H9 (cell line): ENCODE results near the gene EEF1G. TPM values are rescaled to one million over a fixed set of nuclear protein-coding genes. Genes with fewer than 3 reads are reported as not detected.

Experiments
- DNase-seq: peaks from one replicate; pipeline ENCODE4 v3.0.0-alpha.2; 2017
- H2AFZ ChIP-seq: one replicate; pipeline ENCODE4 v1.6.1; 2013; ENCODE audit warnings: mild to moderate bottlenecking, low read length, control low read depth, moderate library complexity
- H2AK5ac ChIP-seq: 2 replicates; pipeline ENCODE4 v1.6.1; 2013; ENCODE audit warnings: low read length, control low read depth, mixed read lengths; ENCODE audit not compliant: insufficient read length
- H2BK120ac ChIP-seq: one replicate; pipeline ENCODE4 v1.6.1; 2013; ENCODE audit warnings: low read depth, mild to moderate bottlenecking, low read length, control low read depth, inconsistent platforms; ENCODE audit not compliant: poor library complexity, severe bottlenecking
- H2BK12ac ChIP-seq: 2 replicates; pipeline ENCODE4 v1.6.1; 2013; ENCODE audit warnings: low read length, control low read depth, mixed read lengths, low read depth; ENCODE audit not compliant: insufficient read length
- H2BK15ac ChIP-seq: 2 replicates; pipeline ENCODE4 v1.6.1; 2013; ENCODE audit warnings: low read depth, low read length, control low read depth
- H2BK20ac ChIP-seq: one replicate; pipeline ENCODE4 v1.6.1; 2013; ENCODE audit warnings: low read depth, mild to moderate bottlenecking, low read length, control low read depth, inconsistent platforms; ENCODE audit not compliant: poor library complexity, severe bottlenecking
- H2BK5ac ChIP-seq: 2 replicates; pipeline ENCODE4 v1.6.1; 2013; ENCODE audit warnings: low read length, control low read depth, mixed read lengths; ENCODE audit not compliant: insufficient read length
- H3K14ac ChIP-seq: 2 replicates; pipeline ENCODE4 v1.6.1; 2013; ENCODE audit warnings: low read length, control low read depth; ENCODE audit not compliant: insufficient read depth
- H3K18ac ChIP-seq: 2 replicates; pipeline ENCODE4 v1.6.1; 2013; ENCODE audit warnings: low read depth, mild to moderate bottlenecking, mixed read lengths, low read length, control low read depth; ENCODE audit not compliant: insufficient read length
- H3K23ac ChIP-seq: 2 replicates; pipeline ENCODE4 v1.6.1; 2013; ENCODE audit warnings: low read length, control low read depth, mixed read lengths, low read depth; ENCODE audit not compliant: insufficient read length
- H3K23me2 ChIP-seq: 2 replicates; pipeline ENCODE4 v1.6.1; 2013; ENCODE audit warnings: low read depth, mild to moderate bottlenecking, mixed read lengths, low read length, control low read depth; ENCODE audit not compliant: insufficient read length, poor library complexity, severe bottlenecking
- H3K27ac ChIP-seq: 2 replicates; pipeline ENCODE4 v1.5.1; 2013; ENCODE audit warnings: low read length, control low read depth, mixed read lengths, low read depth; ENCODE audit not compliant: insufficient read length
- H3K27me3 ChIP-seq: 2 replicates; pipeline ENCODE4 v1.6.1; 2013; ENCODE audit warnings: low read length, control low read depth, inconsistent platforms; ENCODE audit not compliant: insufficient read depth
- H3K4ac ChIP-seq: 2 replicates; pipeline ENCODE4 v1.6.1; 2013; ENCODE audit warnings: low read depth, mild to moderate bottlenecking, control low read depth, inconsistent platforms, low read length, moderate library complexity
- H3K4me1 ChIP-seq: 2 replicates; pipeline ENCODE4 v1.6.1; 2013; ENCODE audit warnings: low read length, control low read depth, inconsistent platforms; ENCODE audit not compliant: insufficient read depth
- H3K4me2 ChIP-seq: 2 replicates; pipeline ENCODE4 v1.6.1; 2013; ENCODE audit warnings: low read length, control low read depth, mixed read lengths; ENCODE audit not compliant: insufficient read length, insufficient read depth
- H3K56ac ChIP-seq: 2 replicates; pipeline ENCODE4 v1.6.1; 2013; ENCODE audit warnings: low read depth, mild to moderate bottlenecking, mixed read lengths, low read length, control low read depth; ENCODE audit not compliant: insufficient read length
- H3K79me1 ChIP-seq: 2 replicates; pipeline ENCODE4 v1.6.1; 2013; ENCODE audit warnings: low read depth, mild to moderate bottlenecking, moderate library complexity, low read length, control low read depth, inconsistent platforms; ENCODE audit not compliant: insufficient read depth, poor library complexity, severe bottlenecking
- H3K79me2 ChIP-seq: 2 replicates; pipeline ENCODE4 v1.6.1; 2013; ENCODE audit warnings: low read length, control low read depth, inconsistent platforms; ENCODE audit not compliant: insufficient read depth
- H3K9ac ChIP-seq: 2 replicates; pipeline ENCODE4 v1.6.1; 2013; ENCODE audit warnings: low read length, control low read depth, mixed read lengths; ENCODE audit not compliant: insufficient read length; ENCODE audit errors: extremely low read depth
- H3K9me3 ChIP-seq: one replicate; pipeline ENCODE4 v1.6.1; 2013; ENCODE audit warnings: low read depth, low read length, inconsistent platforms; ENCODE audit not compliant: control insufficient read depth
- H3T11ph ChIP-seq: one replicate; pipeline ENCODE4 v1.6.1; 2013; ENCODE audit warnings: mild to moderate bottlenecking, low read length, control low read depth, inconsistent platforms
- H4K20me1 ChIP-seq: one replicate; pipeline ENCODE4 v1.6.1; 2013; ENCODE audit not compliant: control insufficient read depth, insufficient read length, insufficient read depth
- H4K5ac ChIP-seq: 2 replicates; pipeline ENCODE4 v1.6.1; 2013; ENCODE audit warnings: low read depth, mild to moderate bottlenecking, mixed read lengths, low read length, control low read depth; ENCODE audit not compliant: insufficient read length
- H4K8ac ChIP-seq: replicated peaks from 2 replicates; pipeline ENCODE4 v1.6.1; 2013; ENCODE audit warnings: low read length, control low read depth, mixed read lengths, low read depth; ENCODE audit not compliant: insufficient read length
- H4K91ac ChIP-seq: 2 replicates; pipeline ENCODE4 v1.6.1; 2013; ENCODE audit warnings: low read depth, mild to moderate bottlenecking, moderate library complexity, mixed read lengths, low read length, control low read depth; ENCODE audit not compliant: insufficient read length
- H3K27ac Mint-ChIP-seq, 3 experiments: 2 replicates in 2 of 3; 3 replicates in 1 of 3; pipeline ENCODE4 v1.8.0; 2020 to 2021; ENCODE audit warnings: mixed read lengths in 3 of 3, mild to moderate bottlenecking in 1 of 3, moderate library complexity in 1 of 3
- H3K27me3 Mint-ChIP-seq: 2 replicates; pipeline ENCODE4 v1.8.0; 2021; ENCODE audit warnings: low read depth, mild to moderate bottlenecking, moderate library complexity, mixed read lengths
- H3K36me3 Mint-ChIP-seq, 3 experiments: 2 replicates in 2 of 3; 3 replicates in 1 of 3; pipeline ENCODE4 v1.8.0; 2020 to 2021; ENCODE audit warnings: low read depth in 3 of 3, mixed read lengths in 3 of 3; ENCODE audit not compliant: insufficient read depth in 1 of 3
- H3K4me1 Mint-ChIP-seq, 2 experiments: 2 replicates each; pipeline ENCODE4 v1.8.0; 2020; ENCODE audit warnings: mixed read lengths in 2 of 2
- H3K4me3 Mint-ChIP-seq, 2 experiments: 2 replicates in 1 of 2; 3 replicates in 1 of 2; pipeline ENCODE4 v1.8.0; 2020 to 2021; ENCODE audit warnings: mild to moderate bottlenecking in 2 of 2, mixed read lengths in 2 of 2, moderate library complexity in 1 of 2
- H3K9me3 Mint-ChIP-seq, 2 experiments: 2 replicates in 1 of 2; 3 replicates in 1 of 2; pipeline ENCODE4 v1.8.0; 2020; ENCODE audit warnings: mild to moderate bottlenecking in 2 of 2, mixed read lengths in 2 of 2, moderate library complexity in 1 of 2
- CTCF ChIP-seq: fragments of 200-600 bp; sonication (generic); conservative IDR thresholded peaks from 3 replicates; pipeline ENCODE4 v1.8.0; 2021; ENCODE audit warnings: antibody characterized with exemption, mild to moderate bottlenecking
- WGBS: extraction: QIAGEN DNeasy Blood & Tissue Kit; methylation state at CpG from one replicate; pipeline ENCODE4 v1.1.7; 2013; ENCODE audit warnings: missing lambda C conversion rate, low lambda C conversion rate, mixed read lengths; ENCODE audit not compliant: insufficient read length; ENCODE audit errors: extremely low coverage; 5-methylcytosine and 5-hydroxymethylcytosine counted together
- total RNA-seq: library from RNA; stranded (reverse); gene quantifications from 2 replicates; pipeline ENCODE4 v1.2.1, GENCODE V29; 2021

Gene EEF1G
- total RNA-seq, 1 experiment from 2014 or later, result 1,790 TPM

GRCh38 chr11:62573006-62573591 lies 592 bp downstream of the EEF1G start:
- Mint-ChIP-seq H3K36me3 (peaks cover 49 to 81% (median 73%) of the 10 kb centered on the region in 3 experiments), H3K4me3 (peak overlapping the region; percentile 99 to 100), H3K9me3 (no peaks in the 10 kb centered on the region), H3K27ac (peak overlapping the region; percentile 95 to 99 (median 99)), H3K4me1 (peaks cover 38 to 39% of the 10 kb centered on the region in 2 experiments), H3K27me3 (no peaks in the 10 kb centered on the region)
- H3K23me2 ChIP-seq, result peaks cover 13% of the 10 kb centered on the region
- peak overlapping the region; percentile 88 for H3K4me2 ChIP-seq
- H2BK15ac ChIP-seq, result no peak overlapping the region
- no peak for DNase-seq
- peaks cover 8% of the 10 kb centered on the region for H3K79me1 ChIP-seq
- H3K79me2 ChIP-seq, result peaks cover 12% of the 10 kb centered on the region; the same call in 1 of the 2 replicates
- no peak for TF ChIP-seq CTCF
- peak overlapping the region; percentile 86 for H3K14ac ChIP-seq
- peak overlapping the region; percentile 66 for H3K18ac ChIP-seq
- no peak overlapping the region for H2BK120ac ChIP-seq
- H4K5ac ChIP-seq, result no peak overlapping the region
- no peak overlapping the region for H3K4ac ChIP-seq
- H2AFZ ChIP-seq, result no peak overlapping the region
- H3K4me1 ChIP-seq, result no peaks in the 10 kb centered on the region
- no peak overlapping the region for H3K23ac ChIP-seq
- WGBS, result no CpG with 5 or more reads among the region's 33 CpGs
- no peak overlapping the region for H3T11ph ChIP-seq
- no peak overlapping the region for H4K91ac ChIP-seq
- no peak overlapping the region for H3K56ac ChIP-seq
- no peaks in the 10 kb centered on the region for H3K9me3 ChIP-seq
- no peaks in the 10 kb centered on the region for H3K27me3 ChIP-seq
- H2BK20ac ChIP-seq, result no peak overlapping the region
- no peak overlapping the region for H2AK5ac ChIP-seq
- peak overlapping the region; percentile 74 for H2BK5ac ChIP-seq
- H3K27ac ChIP-seq, result no peak overlapping the region
- no peaks in the 10 kb centered on the region for H4K20me1 ChIP-seq
- H4K8ac ChIP-seq, result no peak overlapping the region
- H3K9ac ChIP-seq, result peak overlapping the region; percentile 92
- no peak overlapping the region for H2BK12ac ChIP-seq
